ENCODE results near the gene TBC1D4. TPM values are rescaled to one million over a fixed set of nuclear protein-coding genes. Genes with fewer than 3 reads are reported as not detected.

Gene TBC1D4
- total and polyA plus RNA-seq, 9 of the 15 experiments (the other 6 are each of a cell fraction or from before 2014, with no cell fraction given): 2.8 to 12.3 (median 7.0) TPM

DNA sequence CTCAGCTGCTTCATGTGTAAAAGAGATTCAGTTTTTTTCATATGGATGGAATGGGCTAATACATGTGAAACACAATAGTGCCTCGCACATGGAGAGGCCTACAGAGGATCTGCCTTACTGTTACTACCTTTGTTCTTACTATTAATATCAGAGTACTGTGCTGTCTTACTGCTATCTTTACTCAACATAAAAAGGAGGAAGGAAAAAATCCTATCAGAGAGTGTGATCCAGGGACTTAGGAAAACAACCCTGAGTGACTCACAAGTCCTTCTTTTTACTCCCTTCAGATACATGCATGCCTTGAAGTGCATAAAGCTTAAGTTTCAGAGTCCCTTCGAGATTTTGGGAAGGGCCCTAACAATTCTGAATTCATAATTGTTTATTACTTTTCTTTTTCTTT lies 136.8 kb downstream of the TBC1D4 start:
- no peak overlapping the region for H3K27ac ChIP-seq (ENCODE audit: extremely low read depth, low read depth, low read length)
- no peak for FAIRE-seq
- WGBS (ENCODE audit: insufficient coverage, low coverage, missing lambda C conversion rate): 28% methylated on average over 2 of the region's 2 CpGs
- no peaks in the 10 kb centered on the region for H3K27me3 ChIP-seq (ENCODE audit: control insufficient read depth in 2 of 2, insufficient read depth in 2 of 2, low read length in 2 of 2)
- no peak overlapping the region for H3K9ac ChIP-seq (ENCODE audit: insufficient read depth in 1 of 2, low read depth in 2 of 2, low read length in 2 of 2)
- no peak; the same call in 1 of the 3 replicates for ATAC-seq
- ChIA-PET CTCF (ENCODE audit: low intra/inter-chr PET ratio) (no interaction called here), POLR2A (no interaction called here)
- in situ Hi-C loops (cut with MboI): no loop called here
- H2AFZ ChIP-seq (ENCODE audit: low read depth, low read length): no peak overlapping the region
- peak in 1 of 4 experiments; percentile 4 for DNase-seq (ENCODE audit: extremely low read depth in 1 of 4, low spot score in 3 of 4)
- no peaks in the 10 kb centered on the region for H3K79me2 ChIP-seq (ENCODE audit: control insufficient read depth, insufficient read depth, low read length)
- H3K4me1 ChIP-seq (replicated peaks in 1 of 2; ENCODE audit: control insufficient read depth in 2 of 2, insufficient read depth in 2 of 2, low read length in 2 of 2): no peaks in the 10 kb centered on the region
- intact Hi-C loops (cut with micrococcal nuclease): no loop called here
- peaks cover 3% of the 10 kb centered on the region; the same call in 1 of the 3 replicates for H3K36me3 ChIP-seq (ENCODE audit: control insufficient read depth, insufficient read depth, low read length)
- no peaks in the 10 kb centered on the region for H4K20me1 ChIP-seq (replicated peaks; ENCODE audit: control insufficient read depth, insufficient read depth, low read length)
- BruUV-seq (replicated peaks): no TSS peak
- no peak overlapping the region for H3K4me3 ChIP-seq
- no peaks in the 10 kb centered on the region for H3K9me1 ChIP-seq (ENCODE audit: control insufficient read depth, insufficient read depth, low read length)
- H3K4me2 ChIP-seq (ENCODE audit: insufficient read depth, low read length): no peak overlapping the region
- TF ChIP-seq, protein P1, sequence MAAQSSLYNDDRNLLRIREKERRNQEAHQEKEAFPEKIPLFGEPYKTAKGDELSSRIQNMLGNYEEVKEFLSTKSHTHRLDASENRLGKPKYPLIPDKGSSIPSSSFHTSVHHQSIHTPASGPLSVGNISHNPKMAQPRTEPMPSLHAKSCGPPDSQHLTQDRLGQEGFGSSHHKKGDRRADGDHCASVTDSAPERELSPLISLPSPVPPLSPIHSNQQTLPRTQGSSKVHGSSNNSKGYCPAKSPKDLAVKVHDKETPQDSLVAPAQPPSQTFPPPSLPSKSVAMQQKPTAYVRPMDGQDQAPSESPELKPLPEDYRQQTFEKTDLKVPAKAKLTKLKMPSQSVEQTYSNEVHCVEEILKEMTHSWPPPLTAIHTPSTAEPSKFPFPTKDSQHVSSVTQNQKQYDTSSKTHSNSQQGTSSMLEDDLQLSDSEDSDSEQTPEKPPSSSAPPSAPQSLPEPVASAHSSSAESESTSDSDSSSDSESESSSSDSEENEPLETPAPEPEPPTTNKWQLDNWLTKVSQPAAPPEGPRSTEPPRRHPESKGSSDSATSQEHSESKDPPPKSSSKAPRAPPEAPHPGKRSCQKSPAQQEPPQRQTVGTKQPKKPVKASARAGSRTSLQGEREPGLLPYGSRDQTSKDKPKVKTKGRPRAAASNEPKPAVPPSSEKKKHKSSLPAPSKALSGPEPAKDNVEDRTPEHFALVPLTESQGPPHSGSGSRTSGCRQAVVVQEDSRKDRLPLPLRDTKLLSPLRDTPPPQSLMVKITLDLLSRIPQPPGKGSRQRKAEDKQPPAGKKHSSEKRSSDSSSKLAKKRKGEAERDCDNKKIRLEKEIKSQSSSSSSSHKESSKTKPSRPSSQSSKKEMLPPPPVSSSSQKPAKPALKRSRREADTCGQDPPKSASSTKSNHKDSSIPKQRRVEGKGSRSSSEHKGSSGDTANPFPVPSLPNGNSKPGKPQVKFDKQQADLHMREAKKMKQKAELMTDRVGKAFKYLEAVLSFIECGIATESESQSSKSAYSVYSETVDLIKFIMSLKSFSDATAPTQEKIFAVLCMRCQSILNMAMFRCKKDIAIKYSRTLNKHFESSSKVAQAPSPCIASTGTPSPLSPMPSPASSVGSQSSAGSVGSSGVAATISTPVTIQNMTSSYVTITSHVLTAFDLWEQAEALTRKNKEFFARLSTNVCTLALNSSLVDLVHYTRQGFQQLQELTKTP (IDR thresholded peaks at IDR 0.05; ENCODE audit: low read depth in 1 of 2, partially characterized antibody in 2 of 2): no peak
- TF ChIP-seq FOSL1 (tag; conservative IDR thresholded peaks at IDR 0.05) (0 out of 2 replicates have a peak, but pooled peaks have one; percentile 23), RBFOX2 (IDR thresholded peaks at IDR 0.05; ENCODE audit: low read depth, low read length) (no peak), XRCC5 (IDR thresholded peaks at IDR 0.05; ENCODE audit: low read depth, low read length) (no peak)
- no peaks in the 10 kb centered on the region for H3K9me3 ChIP-seq (replicated peaks; ENCODE audit: control insufficient read depth, insufficient read depth, low read depth, low read length)

All from K562 (cell line).